ENCODE results near the gene PIKFYVE. TPM values are rescaled to one million over a fixed set of nuclear protein-coding genes. Genes with fewer than 3 reads are reported as not detected.

Gene PIKFYVE
- total and polyA plus RNA-seq, 2 experiments from 2014 or later = 4.8 to 19.7 TPM

DNA sequence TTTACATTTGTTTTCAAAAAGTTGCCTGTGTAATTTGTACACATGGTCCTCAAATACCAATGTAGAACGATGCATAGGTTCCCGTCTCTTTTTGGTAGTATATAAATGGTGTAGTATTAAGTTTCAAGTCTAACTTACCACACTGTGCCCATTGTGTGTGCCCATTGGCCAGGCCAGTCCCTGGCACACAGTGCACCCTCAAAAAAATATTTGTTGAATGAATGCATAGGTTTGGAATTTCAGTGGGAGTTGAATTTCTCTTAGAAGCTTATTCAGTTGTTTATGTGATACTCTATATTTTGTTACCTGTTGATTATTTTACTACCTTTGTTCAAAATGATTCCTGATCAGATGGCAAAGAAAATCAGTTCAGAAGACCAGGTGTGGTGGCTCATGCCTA is 41.3 kb upstream of the PIKFYVE start:
- WGBS, 2 experiments (ENCODE audit: low coverage in 1 of 2, low lambda C conversion rate in 2 of 2, missing lambda C conversion rate in 2 of 2) = 81 to 83% methylated on average over 2 of the region's 2 CpGs
- no peaks in the 10 kb centered on the region for H3K9me3 ChIP-seq (ENCODE audit: low read depth)
- peak overlapping the region; percentile 1 for H3K4me2 ChIP-seq (ENCODE audit: unreplicated experiment)
- peak; percentile 36 for DNase-seq
- H3K4me3 ChIP-seq = no peak overlapping the region
- no peaks in the 10 kb centered on the region for H3K36me3 ChIP-seq (ENCODE audit: low read depth)
- no peaks in the 10 kb centered on the region for H4K20me1 ChIP-seq (ENCODE audit: insufficient read depth)
- H2AFZ ChIP-seq = no peak overlapping the region
- no peaks in the 10 kb centered on the region for H3K27me3 ChIP-seq (replicated peaks; ENCODE audit: insufficient read depth)
- H3K9me2 ChIP-seq (ENCODE audit: insufficient read depth) = no peaks in the 10 kb centered on the region
- peaks cover 19% of the 10 kb centered on the region for H3K4me1 ChIP-seq (ENCODE audit: insufficient read depth)
- TF ChIP-seq EZH2phosphoT487 (IDR thresholded peaks at IDR 0.05; ENCODE audit: insufficient read depth, low read depth) = no peak
- TF ChIP-seq EZH2 (IDR thresholded peaks at IDR 0.05; ENCODE audit: insufficient read depth, poor library complexity, severe bottlenecking) = no peak
- H3K79me2 ChIP-seq (ENCODE audit: insufficient read depth) = no peaks in the 10 kb centered on the region
- in situ Hi-C loops (cut with MboI) = no loop called here
- H3K27ac ChIP-seq = no peak overlapping the region
- H3F3A ChIP-seq (ENCODE audit: insufficient read depth) = peaks cover 10% of the 10 kb centered on the region; the same call in 1 of the 2 replicates
- no peak overlapping the region for H3K9ac ChIP-seq

- Histone ChIP-seq H3K79me2 (ENCODE audit: insufficient read depth) (no peaks in the 10 kb centered on the region), H3K36me3 (ENCODE audit: low read depth) (no peaks in the 10 kb centered on the region), H4K20me1 (ENCODE audit: insufficient read depth) (no peaks in the 10 kb centered on the region), H3F3A (ENCODE audit: insufficient read depth) (peaks cover 1% of the 10 kb centered on the region; the same call in 1 of the 2 replicates), H3K4me2 (ENCODE audit: unreplicated experiment) (no peak overlapping the region), H3K9me3 (ENCODE audit: low read depth) (no peaks in the 10 kb centered on the region), H2AFZ (no peak overlapping the region), H3K27me3 (replicated peaks; ENCODE audit: insufficient read depth) (no peaks in the 10 kb centered on the region), H3K4me3 (no peak overlapping the region), H3K4me1 (ENCODE audit: insufficient read depth) (peaks cover 10% of the 10 kb centered on the region), H3K9me2 (ENCODE audit: insufficient read depth) (no peaks in the 10 kb centered on the region), H3K9ac (no peak overlapping the region), H3K27ac (no peak overlapping the region)
- TF ChIP-seq EZH2 (IDR thresholded peaks at IDR 0.05; ENCODE audit: insufficient read depth, poor library complexity, severe bottlenecking) (no peak), EZH2phosphoT487 (IDR thresholded peaks at IDR 0.05; ENCODE audit: insufficient read depth, low read depth) (no peak)
- 80 to 82% methylated on average over 23 to 28 of the region's 33 CpGs for WGBS, 2 experiments (ENCODE audit: low coverage in 1 of 2, low lambda C conversion rate in 2 of 2, missing lambda C conversion rate in 2 of 2)
- in situ Hi-C loops (cut with MboI) = no loop called here
- no peak for DNase-seq
These were observed 38.3 kb upstream of the PIKFYVE start for GRCh38 chr2:208227581-208228232.

GRCh38 chr2:208228476-208228875 is 37.6 kb upstream of the PIKFYVE start:
- Histone ChIP-seq H4K20me1 (ENCODE audit: insufficient read depth) (no peaks in the 10 kb centered on the region), H3F3A (ENCODE audit: insufficient read depth) (no peaks in the 10 kb centered on the region), H3K9me3 (ENCODE audit: low read depth) (no peaks in the 10 kb centered on the region), H2AFZ (no peak overlapping the region), H3K4me2 (ENCODE audit: unreplicated experiment) (no peak overlapping the region), H3K4me3 (no peak overlapping the region), H3K79me2 (ENCODE audit: insufficient read depth) (no peaks in the 10 kb centered on the region), H3K27ac (no peak overlapping the region), H3K9ac (no peak overlapping the region), H3K36me3 (ENCODE audit: low read depth) (no peaks in the 10 kb centered on the region), H3K27me3 (replicated peaks; ENCODE audit: insufficient read depth) (no peaks in the 10 kb centered on the region), H3K9me2 (ENCODE audit: insufficient read depth) (no peaks in the 10 kb centered on the region), H3K4me1 (ENCODE audit: insufficient read depth) (peaks cover 7% of the 10 kb centered on the region)
- 22 to 48% methylated on average over 1 of the region's 1 CpG for WGBS, 2 experiments (ENCODE audit: low coverage in 1 of 2, low lambda C conversion rate in 2 of 2, missing lambda C conversion rate in 2 of 2)
- TF ChIP-seq EZH2phosphoT487 (IDR thresholded peaks at IDR 0.05; ENCODE audit: insufficient read depth, low read depth) (no peak), EZH2 (IDR thresholded peaks at IDR 0.05; ENCODE audit: insufficient read depth, poor library complexity, severe bottlenecking) (no peak)
- in situ Hi-C loops (cut with MboI) = no loop called here
- DNase-seq = no peak

- in situ Hi-C loops (cut with MboI) = no loop called here
- no peak for DNase-seq
- Histone ChIP-seq H3K4me1 (ENCODE audit: insufficient read depth) (no peaks in the 10 kb centered on the region), H3K9me3 (ENCODE audit: low read depth) (no peaks in the 10 kb centered on the region), H3K36me3 (ENCODE audit: low read depth) (peaks cover 8% of the 10 kb centered on the region; the same call in 1 of the 2 replicates), H3F3A (ENCODE audit: insufficient read depth) (no peaks in the 10 kb centered on the region), H3K27me3 (replicated peaks; ENCODE audit: insufficient read depth) (no peaks in the 10 kb centered on the region), H3K27ac (no peak overlapping the region), H3K4me2 (ENCODE audit: unreplicated experiment) (no peak overlapping the region), H4K20me1 (ENCODE audit: insufficient read depth) (no peaks in the 10 kb centered on the region), H3K4me3 (no peak overlapping the region), H3K9ac (no peak overlapping the region), H2AFZ (no peak overlapping the region), H3K9me2 (ENCODE audit: insufficient read depth) (no peaks in the 10 kb centered on the region), H3K79me2 (ENCODE audit: insufficient read depth) (no peaks in the 10 kb centered on the region)
- no peak for TF ChIP-seq EZH2 (IDR thresholded peaks at IDR 0.05; ENCODE audit: insufficient read depth, poor library complexity, severe bottlenecking)
- TF ChIP-seq EZH2phosphoT487 (IDR thresholded peaks at IDR 0.05; ENCODE audit: insufficient read depth, low read depth) = no peak
- WGBS, 2 experiments (ENCODE audit: low coverage in 1 of 2, low lambda C conversion rate in 2 of 2, missing lambda C conversion rate in 2 of 2) = 96 to 100% methylated on average over 1 of the region's 1 CpG
These were observed 31.3 kb upstream of the PIKFYVE start for GRCh38 chr2:208234786-208235185.

Data from GM23248 (cell line).